Measurements from ENCODE around the gene SLC28A3.

The SLC28A3 gene

DNA sequence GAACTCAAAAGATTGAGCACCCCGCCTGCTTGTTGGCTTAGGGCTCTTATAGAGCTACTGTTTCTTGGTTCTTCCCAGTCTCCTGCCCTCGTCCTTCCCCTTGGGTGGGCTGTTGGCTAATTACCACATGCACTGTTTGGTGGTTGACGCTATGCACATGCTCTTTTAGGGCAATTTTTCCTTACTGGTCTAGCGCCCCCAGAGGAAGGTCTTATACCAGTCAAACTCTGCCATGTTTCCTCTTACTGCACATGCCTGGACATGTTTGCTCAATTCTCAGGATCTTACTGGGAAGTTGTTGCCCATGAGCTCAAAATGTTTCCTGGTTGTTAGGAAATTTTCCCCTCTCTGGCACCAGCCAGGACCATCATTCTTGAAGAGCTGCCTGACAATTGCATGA is 101.9 kb downstream of the SLC28A3 start:
- H3K27me3 ChIP-seq (ENCODE audit: insufficient read depth, poor library complexity, severe bottlenecking) = no peaks in the 10 kb centered on the region
- no peak overlapping the region for H3K27ac ChIP-seq (replicated peaks)
- H3K4me3 ChIP-seq (replicated peaks; ENCODE audit: insufficient read depth, low read length) = no peak overlapping the region
- peak in 1 of 2 experiments; percentile 20 for DNase-seq (ENCODE audit: low read depth in 1 of 2, low spot score in 1 of 2)
- no peak for TF ChIP-seq POLR2AphosphoS5 (IDR thresholded peaks at IDR 0.05; ENCODE audit: low read depth)
- TF ChIP-seq, protein P1, sequence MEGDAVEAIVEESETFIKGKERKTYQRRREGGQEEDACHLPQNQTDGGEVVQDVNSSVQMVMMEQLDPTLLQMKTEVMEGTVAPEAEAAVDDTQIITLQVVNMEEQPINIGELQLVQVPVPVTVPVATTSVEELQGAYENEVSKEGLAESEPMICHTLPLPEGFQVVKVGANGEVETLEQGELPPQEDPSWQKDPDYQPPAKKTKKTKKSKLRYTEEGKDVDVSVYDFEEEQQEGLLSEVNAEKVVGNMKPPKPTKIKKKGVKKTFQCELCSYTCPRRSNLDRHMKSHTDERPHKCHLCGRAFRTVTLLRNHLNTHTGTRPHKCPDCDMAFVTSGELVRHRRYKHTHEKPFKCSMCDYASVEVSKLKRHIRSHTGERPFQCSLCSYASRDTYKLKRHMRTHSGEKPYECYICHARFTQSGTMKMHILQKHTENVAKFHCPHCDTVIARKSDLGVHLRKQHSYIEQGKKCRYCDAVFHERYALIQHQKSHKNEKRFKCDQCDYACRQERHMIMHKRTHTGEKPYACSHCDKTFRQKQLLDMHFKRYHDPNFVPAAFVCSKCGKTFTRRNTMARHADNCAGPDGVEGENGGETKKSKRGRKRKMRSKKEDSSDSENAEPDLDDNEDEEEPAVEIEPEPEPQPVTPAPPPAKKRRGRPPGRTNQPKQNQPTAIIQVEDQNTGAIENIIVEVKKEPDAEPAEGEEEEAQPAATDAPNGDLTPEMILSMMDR (IDR thresholded peaks at IDR 0.05; ENCODE audit: insufficient read depth, low read length) = peak; percentile 27
- TF ChIP-seq GABPA (IDR thresholded peaks at IDR 0.05; ENCODE audit: low read depth) = no peak

DNA sequence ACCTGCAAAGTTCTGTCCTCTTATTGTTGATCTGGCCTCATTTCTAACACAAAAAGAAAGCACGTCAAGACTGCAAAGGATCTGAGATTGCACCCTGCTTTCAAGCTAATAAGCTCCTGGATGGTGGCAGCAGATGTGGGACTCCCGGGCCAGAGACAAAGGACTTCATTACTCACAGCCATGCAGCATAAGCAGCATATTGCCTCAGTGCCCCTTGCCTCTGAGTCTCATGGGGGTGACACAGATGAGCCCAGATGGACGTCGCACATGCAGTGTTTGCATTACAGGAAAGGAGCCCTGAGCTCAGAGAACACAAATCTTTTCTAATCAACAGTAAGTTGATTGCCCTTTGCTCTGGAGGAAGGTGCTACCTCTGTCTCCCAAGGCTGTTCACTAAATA is 105.0 kb downstream of the SLC28A3 start:
- no peaks in the 10 kb centered on the region for H3K27me3 ChIP-seq (ENCODE audit: insufficient read depth, poor library complexity, severe bottlenecking)
- TF ChIP-seq, protein P2, sequence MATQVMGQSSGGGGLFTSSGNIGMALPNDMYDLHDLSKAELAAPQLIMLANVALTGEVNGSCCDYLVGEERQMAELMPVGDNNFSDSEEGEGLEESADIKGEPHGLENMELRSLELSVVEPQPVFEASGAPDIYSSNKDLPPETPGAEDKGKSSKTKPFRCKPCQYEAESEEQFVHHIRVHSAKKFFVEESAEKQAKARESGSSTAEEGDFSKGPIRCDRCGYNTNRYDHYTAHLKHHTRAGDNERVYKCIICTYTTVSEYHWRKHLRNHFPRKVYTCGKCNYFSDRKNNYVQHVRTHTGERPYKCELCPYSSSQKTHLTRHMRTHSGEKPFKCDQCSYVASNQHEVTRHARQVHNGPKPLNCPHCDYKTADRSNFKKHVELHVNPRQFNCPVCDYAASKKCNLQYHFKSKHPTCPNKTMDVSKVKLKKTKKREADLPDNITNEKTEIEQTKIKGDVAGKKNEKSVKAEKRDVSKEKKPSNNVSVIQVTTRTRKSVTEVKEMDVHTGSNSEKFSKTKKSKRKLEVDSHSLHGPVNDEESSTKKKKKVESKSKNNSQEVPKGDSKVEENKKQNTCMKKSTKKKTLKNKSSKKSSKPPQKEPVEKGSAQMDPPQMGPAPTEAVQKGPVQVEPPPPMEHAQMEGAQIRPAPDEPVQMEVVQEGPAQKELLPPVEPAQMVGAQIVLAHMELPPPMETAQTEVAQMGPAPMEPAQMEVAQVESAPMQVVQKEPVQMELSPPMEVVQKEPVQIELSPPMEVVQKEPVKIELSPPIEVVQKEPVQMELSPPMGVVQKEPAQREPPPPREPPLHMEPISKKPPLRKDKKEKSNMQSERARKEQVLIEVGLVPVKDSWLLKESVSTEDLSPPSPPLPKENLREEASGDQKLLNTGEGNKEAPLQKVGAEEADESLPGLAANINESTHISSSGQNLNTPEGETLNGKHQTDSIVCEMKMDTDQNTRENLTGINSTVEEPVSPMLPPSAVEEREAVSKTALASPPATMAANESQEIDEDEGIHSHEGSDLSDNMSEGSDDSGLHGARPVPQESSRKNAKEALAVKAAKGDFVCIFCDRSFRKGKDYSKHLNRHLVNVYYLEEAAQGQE (IDR thresholded peaks at IDR 0.05; ENCODE audit: insufficient replicate concordance, low read depth) = no peak
- TF ChIP-seq SPI1 (IDR thresholded peaks at IDR 0.05; ENCODE audit: borderline replicate concordance, low read depth) (no peak), GABPA (IDR thresholded peaks at IDR 0.05; ENCODE audit: low read depth) (no peak), POLR2AphosphoS5 (IDR thresholded peaks at IDR 0.05; ENCODE audit: low read depth) (no peak)
- H3K27ac ChIP-seq (replicated peaks) = no peak overlapping the region
- no peak overlapping the region for H3K4me3 ChIP-seq (replicated peaks; ENCODE audit: insufficient read depth, low read length)
- no peak for DNase-seq (ENCODE audit: low read depth in 1 of 2, low spot score in 1 of 2)

DNA sequence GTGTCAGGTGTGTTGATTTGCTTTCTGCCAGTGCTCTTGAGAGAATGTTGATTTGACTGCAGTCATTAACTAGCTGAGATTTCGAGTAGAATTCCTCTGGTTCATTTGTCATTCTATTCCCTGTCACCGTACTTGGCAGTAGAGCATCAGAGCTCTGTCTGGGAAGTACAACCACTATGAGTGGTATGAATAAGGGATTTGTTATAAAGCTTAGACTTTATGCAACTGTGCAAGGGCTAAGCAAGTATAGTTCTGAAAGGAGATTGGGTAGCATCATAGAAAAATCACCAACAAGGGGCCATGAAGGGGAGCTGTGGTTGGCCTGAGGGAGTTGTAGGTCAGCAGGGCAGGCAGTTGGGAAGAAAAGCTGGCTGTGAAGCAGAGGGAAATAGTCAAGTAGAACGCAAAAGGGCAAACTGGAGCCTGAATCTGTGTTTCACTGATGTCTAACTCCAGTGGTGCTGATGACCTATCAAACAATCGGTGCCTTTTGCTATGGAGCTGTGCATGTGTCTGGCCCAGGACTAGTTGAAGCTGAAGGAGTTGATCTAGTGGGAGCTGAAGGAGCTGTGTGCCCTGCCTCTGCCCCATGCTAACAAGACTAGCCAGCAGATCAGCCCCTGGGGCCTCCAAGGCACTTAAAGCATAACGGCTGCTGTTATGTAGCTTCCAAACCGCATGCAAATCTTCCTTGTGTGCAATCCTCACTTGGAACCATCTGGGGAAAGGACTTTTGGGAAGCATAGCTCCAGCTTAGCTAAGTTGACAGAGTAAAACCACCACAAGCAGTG is 110.0 kb downstream of the SLC28A3 start:
- no peak for DNase-seq (ENCODE audit: low read depth in 1 of 2, low spot score in 1 of 2)
- H3K4me3 ChIP-seq (replicated peaks; ENCODE audit: insufficient read depth, low read length) = no peak overlapping the region
- no peak overlapping the region for H3K27ac ChIP-seq (replicated peaks)
- TF ChIP-seq POLR2AphosphoS5 (IDR thresholded peaks at IDR 0.05; ENCODE audit: low read depth) (no peak), GABPA (IDR thresholded peaks at IDR 0.05; ENCODE audit: low read depth) (no peak), SPI1 (IDR thresholded peaks at IDR 0.05; ENCODE audit: borderline replicate concordance, low read depth) (no peak)
- TF ChIP-seq, protein P1 (IDR thresholded peaks at IDR 0.05; ENCODE audit: insufficient read depth, low read length) = no peak
- TF ChIP-seq, protein P2 (IDR thresholded peaks at IDR 0.05; ENCODE audit: insufficient replicate concordance, low read depth) = no peak
- H3K27me3 ChIP-seq (ENCODE audit: insufficient read depth, poor library complexity, severe bottlenecking) = no peaks in the 10 kb centered on the region

DNA sequence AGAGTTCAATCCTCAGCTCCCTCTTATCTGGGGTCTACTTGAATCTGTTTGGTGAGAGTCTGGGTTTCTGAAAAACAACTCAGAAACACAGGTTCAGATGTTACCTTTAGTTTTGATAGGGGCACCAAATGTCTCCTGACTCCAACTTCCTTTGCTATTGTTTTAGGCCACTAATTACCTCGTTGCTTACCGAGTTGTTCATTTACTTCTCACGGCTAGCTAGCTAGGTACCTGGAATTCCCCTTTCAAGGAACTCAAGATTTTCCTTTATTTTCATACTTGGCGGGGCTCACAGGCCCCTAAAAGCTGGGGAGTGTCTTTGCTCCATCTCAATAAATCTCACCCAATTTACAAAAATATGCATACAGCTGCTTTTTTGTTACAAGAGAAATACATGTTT is 111.4 kb downstream of the SLC28A3 start:
- TF ChIP-seq, protein P2 (IDR thresholded peaks at IDR 0.05; ENCODE audit: insufficient replicate concordance, low read depth) = no peak
- TF ChIP-seq, protein P1 (IDR thresholded peaks at IDR 0.05; ENCODE audit: insufficient read depth, low read length) = no peak
- TF ChIP-seq SPI1 (IDR thresholded peaks at IDR 0.05; ENCODE audit: borderline replicate concordance, low read depth) = no peak
- TF ChIP-seq POLR2AphosphoS5 (IDR thresholded peaks at IDR 0.05; ENCODE audit: low read depth) = no peak
- TF ChIP-seq GABPA (IDR thresholded peaks at IDR 0.05; ENCODE audit: low read depth) = no peak
- H3K27me3 ChIP-seq (ENCODE audit: insufficient read depth, poor library complexity, severe bottlenecking) = no peaks in the 10 kb centered on the region
- no peak overlapping the region for H3K27ac ChIP-seq (replicated peaks)
- no peak overlapping the region for H3K4me3 ChIP-seq (replicated peaks; ENCODE audit: insufficient read depth, low read length)
- DNase-seq (ENCODE audit: low read depth in 1 of 2, low spot score in 1 of 2) = no peak

All from HL-60 (cell line).